Measurements from ENCODE around the gene SLC8A1. TPM values are rescaled to one million over a fixed set of nuclear protein-coding genes. Genes with fewer than 3 reads are reported as not detected.

Gene SLC8A1
- total RNA-seq, 1 donor, result 39.1 TPM

- DNase-seq (ENCODE audit: low read depth), result no peak
Measured at GRCh38 chr2:40178971-40179370, 272.9 kb downstream of the SLC8A1 start.

GRCh38 chr2:40178171-40178778, 273.6 kb downstream of the SLC8A1 start:
- DNase-seq (ENCODE audit: low read depth), result no peak
- no peak for TF ChIP-seq CTCF (IDR thresholded peaks at IDR 0.05; ENCODE audit: insufficient read depth, low read length)
- no peak overlapping the region for H3K4me3 ChIP-seq (ENCODE audit: low read depth, low read length)

More at GRCh38 chr2:40178971-40179370, 272.9 kb downstream of the SLC8A1 start:
- H3K4me3 ChIP-seq (ENCODE audit: low read depth, low read length), result no peak overlapping the region
- TF ChIP-seq CTCF (IDR thresholded peaks at IDR 0.05; ENCODE audit: insufficient read depth, low read length), result no peak

GRCh38 chr2:40177366-40177765, 274.5 kb downstream of the SLC8A1 start:
- peak; percentile 27 for DNase-seq (ENCODE audit: low read depth)

GRCh38 chr2:40173276-40173675, 278.6 kb downstream of the SLC8A1 start:
- no peak for DNase-seq (ENCODE audit: low read depth)
- no peak for TF ChIP-seq CTCF (IDR thresholded peaks at IDR 0.05; ENCODE audit: insufficient read depth, low read length)

More at GRCh38 chr2:40177366-40177765, 274.5 kb downstream of the SLC8A1 start:
- no peak overlapping the region for H3K4me3 ChIP-seq (ENCODE audit: low read depth, low read length)
- no peak for TF ChIP-seq CTCF (IDR thresholded peaks at IDR 0.05; ENCODE audit: insufficient read depth, low read length)

GRCh38 chr2:40169856-40170255, 282.0 kb downstream of the SLC8A1 start:
- H3K4me3 ChIP-seq (ENCODE audit: low read depth, low read length), result no peak overlapping the region
- TF ChIP-seq CTCF (IDR thresholded peaks at IDR 0.05; ENCODE audit: insufficient read depth, low read length), result no peak
- no peak for DNase-seq (ENCODE audit: low read depth)

More at GRCh38 chr2:40173276-40173675, 278.6 kb downstream of the SLC8A1 start:
- H3K4me3 ChIP-seq (ENCODE audit: low read depth, low read length), result no peak overlapping the region

GRCh38 chr2:40169430-40169829, 282.5 kb downstream of the SLC8A1 start:
- no peak for TF ChIP-seq CTCF (IDR thresholded peaks at IDR 0.05; ENCODE audit: insufficient read depth, low read length)
- no peak overlapping the region for H3K4me3 ChIP-seq (ENCODE audit: low read depth, low read length)
- no peak for DNase-seq (ENCODE audit: low read depth)

- H3K4me3 ChIP-seq (ENCODE audit: low read depth, low read length), result no peak overlapping the region
- no peak for DNase-seq (ENCODE audit: low read depth)
- no peak for TF ChIP-seq CTCF (IDR thresholded peaks at IDR 0.05; ENCODE audit: insufficient read depth, low read length)
Measured at GRCh38 chr2:40168546-40168945, 283.3 kb downstream of the SLC8A1 start.
